Endothelial cell (in vitro differentiated cells): ENCODE results near the gene MYH7B. TPM values are rescaled to one million over a fixed set of nuclear protein-coding genes. Genes with fewer than 3 reads are reported as not detected.

Source experiments
- DNase-seq: peaks from one replicate; pipeline ENCODE4 v3.0.0; 2021; ENCODE audit warnings: low spot score
- H3K27ac Mint-ChIP-seq: one replicate; pipeline ENCODE4 v1.8.0; 2021; ENCODE audit warnings: mixed read lengths, inconsistent platforms; ENCODE audit not compliant: unreplicated experiment
- H3K27me3 Mint-ChIP-seq: one replicate; pipeline ENCODE4 v1.8.0; 2021; ENCODE audit warnings: mild to moderate bottlenecking, moderate library complexity, mixed read lengths, inconsistent platforms; ENCODE audit not compliant: unreplicated experiment
- H3K36me3 Mint-ChIP-seq: one replicate; pipeline ENCODE4 v1.8.0; 2021; ENCODE audit warnings: mild to moderate bottlenecking, low read depth, mixed read lengths, inconsistent platforms; ENCODE audit not compliant: unreplicated experiment
- H3K4me1 Mint-ChIP-seq: one replicate; pipeline ENCODE4 v1.8.0; 2021; ENCODE audit warnings: mild to moderate bottlenecking, mixed read lengths, inconsistent platforms; ENCODE audit not compliant: unreplicated experiment
- H3K4me3 Mint-ChIP-seq: one replicate; pipeline ENCODE4 v1.8.0; 2021; ENCODE audit warnings: mild to moderate bottlenecking, mixed read lengths, inconsistent platforms; ENCODE audit not compliant: unreplicated experiment
- H3K9me3 Mint-ChIP-seq: one replicate; pipeline ENCODE4 v1.8.0; 2021; ENCODE audit warnings: mixed read lengths, inconsistent platforms; ENCODE audit not compliant: unreplicated experiment
- CTCF ChIP-seq: fragments of 200-600 bp; sonication (generic); IDR thresholded peaks from one replicate; pipeline ENCODE4 v1.5.0; 2021; ENCODE audit warnings: antibody characterized with exemption; ENCODE audit not compliant: unreplicated experiment
- total RNA-seq: library from RNA; stranded (reverse); fragmentation: NEBNext Ultra II Directional; extraction: Animal tissue kit (Norgen Biotek cat#: 25700); gene quantifications from one replicate; pipeline ENCODE4 v1.2.1, GENCODE V29; 2021; ENCODE audit not compliant: unreplicated experiment

MYH7B gene
- total RNA-seq, 1 donor from 2014 or later: 0.51 TPM

GRCh38 chr20:34925341-34925740, 30.3 kb upstream of the MYH7B start:
- no peak overlapping the region for H3K4me3 Mint-ChIP-seq
- peaks cover 43% of the 10 kb centered on the region for H3K36me3 Mint-ChIP-seq
- H3K27ac Mint-ChIP-seq: no peak overlapping the region
- TF ChIP-seq CTCF: no peak
- H3K4me1 Mint-ChIP-seq: no peaks in the 10 kb centered on the region
- DNase-seq: no peak
- H3K9me3 Mint-ChIP-seq: no peaks in the 10 kb centered on the region
- no peaks in the 10 kb centered on the region for H3K27me3 Mint-ChIP-seq

GRCh38 chr20:34925981-34926380, 29.7 kb upstream of the MYH7B start:
- Mint-ChIP-seq H3K27me3 (peaks cover 2% of the 10 kb centered on the region), H3K27ac (no peak overlapping the region), H3K9me3 (no peaks in the 10 kb centered on the region), H3K4me3 (peak overlapping the region; percentile 26), H3K36me3 (peaks cover 44% of the 10 kb centered on the region), H3K4me1 (no peaks in the 10 kb centered on the region)
- no peak for TF ChIP-seq CTCF
- DNase-seq: no peak

- Mint-ChIP-seq H3K36me3 (peaks cover 45% of the 10 kb centered on the region), H3K27me3 (peaks cover 2% of the 10 kb centered on the region), H3K9me3 (no peaks in the 10 kb centered on the region), H3K4me3 (no peak overlapping the region), H3K4me1 (no peaks in the 10 kb centered on the region), H3K27ac (no peak overlapping the region)
- DNase-seq: no peak
- no peak for TF ChIP-seq CTCF
These were observed 29.1 kb upstream of the MYH7B start for GRCh38 chr20:34926581-34926980.

- no peaks in the 10 kb centered on the region for H3K9me3 Mint-ChIP-seq
- no peak for DNase-seq
- H3K4me3 Mint-ChIP-seq: no peak overlapping the region
- peaks cover 2% of the 10 kb centered on the region for H3K27me3 Mint-ChIP-seq
- H3K27ac Mint-ChIP-seq: no peak overlapping the region
- H3K4me1 Mint-ChIP-seq: no peaks in the 10 kb centered on the region
- TF ChIP-seq CTCF: no peak
- H3K36me3 Mint-ChIP-seq: peaks cover 52% of the 10 kb centered on the region
These were observed 27.9 kb upstream of the MYH7B start for GRCh38 chr20:34927736-34928135.

- Mint-ChIP-seq H3K36me3 (peaks cover 57% of the 10 kb centered on the region), H3K4me3 (no peak overlapping the region), H3K27ac (no peak overlapping the region), H3K4me1 (no peaks in the 10 kb centered on the region), H3K9me3 (no peaks in the 10 kb centered on the region), H3K27me3 (peaks cover 5% of the 10 kb centered on the region)
- TF ChIP-seq CTCF: no peak
- DNase-seq: no peak
These were observed 27.3 kb upstream of the MYH7B start for GRCh38 chr20:34928411-34928810.
